Neuronal stem cell (in vitro differentiated cells): ENCODE data around the gene MASP2.

ENCODE experiments used
- DNase-seq: peaks from one replicate; pipeline ENCODE4 v3.0.0-alpha.2; 2013; ENCODE audit warnings: low spot score
- H2AFZ ChIP-seq: one replicate; pipeline ENCODE4 v1.6.1; 2013; ENCODE audit warnings: mild to moderate bottlenecking, low read length, inconsistent platforms
- H2AK5ac ChIP-seq: 2 replicates; pipeline ENCODE4 v1.6.1; 2013; ENCODE audit warnings: low read depth, mild to moderate bottlenecking, inconsistent platforms, low read length, moderate library complexity, mixed read lengths
- H2BK120ac ChIP-seq: 2 replicates; pipeline ENCODE4 v1.6.1; 2013; ENCODE audit warnings: low read depth, mild to moderate bottlenecking, inconsistent platforms, low read length, moderate library complexity, mixed read lengths
- H2BK12ac ChIP-seq: one replicate; pipeline ENCODE4 v1.6.1; 2013; ENCODE audit warnings: low read length, inconsistent platforms
- H2BK15ac ChIP-seq: 2 replicates; pipeline ENCODE4 v1.6.1; 2013; ENCODE audit warnings: mild to moderate bottlenecking, low read length, inconsistent platforms, mixed read lengths
- H2BK5ac ChIP-seq: one replicate; pipeline ENCODE4 v1.6.1; 2013; ENCODE audit warnings: inconsistent platforms, mild to moderate bottlenecking, low read length, moderate library complexity
- H3K14ac ChIP-seq: one replicate; pipeline ENCODE4 v1.6.1; 2013; ENCODE audit warnings: low read length, inconsistent platforms
- H3K18ac ChIP-seq: 2 replicates; pipeline ENCODE4 v1.6.1; 2013; ENCODE audit warnings: low read length, inconsistent platforms
- H3K23ac ChIP-seq: 2 replicates; pipeline ENCODE4 v1.6.1; 2013; ENCODE audit warnings: low read depth, mild to moderate bottlenecking, mixed read lengths, low read length, inconsistent platforms; ENCODE audit not compliant: poor library complexity
- H3K27ac ChIP-seq: replicated peaks from 3 replicates; pipeline ENCODE4 v1.5.1; 2013; ENCODE audit warnings: low read length, inconsistent platforms
- H3K27me3 ChIP-seq, 3 experiments: 2 replicates each; pipeline ENCODE4 v1.6.1; 2013; ENCODE audit warnings: low read length in 3 of 3, mild to moderate bottlenecking in 2 of 3, inconsistent platforms in 1 of 3, low read depth in 1 of 3, mixed read lengths in 1 of 3, moderate library complexity in 1 of 3; ENCODE audit not compliant: control insufficient read depth in 3 of 3, insufficient read depth in 3 of 3
- H3K36me3 ChIP-seq, 2 donors: replicated peaks in 1 of 2; 2 replicates each; pipeline ENCODE4 v1.6.1; 2013; ENCODE audit warnings: low read length in 2 of 2; ENCODE audit not compliant: control insufficient read depth in 2 of 2, insufficient read depth in 2 of 2
- H3K4ac ChIP-seq: 2 replicates; pipeline ENCODE4 v1.6.1; 2013; ENCODE audit warnings: inconsistent platforms, mild to moderate bottlenecking, low read length, moderate library complexity
- H3K4me1 ChIP-seq, 2 donors: 1 replicate in 1 of 2; 2 replicates in 1 of 2; pipeline ENCODE4 v1.6.1; 2013; ENCODE audit warnings: low read length in 2 of 2, low read depth in 1 of 2; ENCODE audit not compliant: control insufficient read depth in 2 of 2, insufficient read depth in 1 of 2
- H3K4me2 ChIP-seq: one replicate; pipeline ENCODE4 v1.6.1; 2013; ENCODE audit warnings: mild to moderate bottlenecking, low read length, inconsistent platforms; ENCODE audit not compliant: insufficient read depth, poor library complexity, severe bottlenecking
- H3K4me3 ChIP-seq, 2 donors: 2 replicates each; pipeline ENCODE4 v1.5.1; 2013; ENCODE audit warnings: low read length in 2 of 2, mild to moderate bottlenecking in 2 of 2, inconsistent platforms in 1 of 2, moderate library complexity in 1 of 2
- H3K79me1 ChIP-seq: one replicate; pipeline ENCODE4 v1.6.1; 2013; ENCODE audit warnings: low read depth, mild to moderate bottlenecking, inconsistent platforms, low read length, moderate library complexity
- H3K9ac ChIP-seq: one replicate; pipeline ENCODE4 v1.6.1; 2013; ENCODE audit warnings: mild to moderate bottlenecking, low read depth, low read length, inconsistent platforms; ENCODE audit not compliant: poor library complexity
- H3K9me3 ChIP-seq, 2 donors: replicated peaks in 1 of 2; 2 replicates each; pipeline versions ENCODE3 to v1.6.1; 2013; ENCODE audit warnings: low read length in 2 of 2, mild to moderate bottlenecking in 2 of 2, inconsistent platforms in 1 of 2, low read depth in 1 of 2, mixed read lengths in 1 of 2, moderate library complexity in 1 of 2; ENCODE audit not compliant: control insufficient read depth in 2 of 2, insufficient read depth in 1 of 2
- H4K8ac ChIP-seq: one replicate; pipeline ENCODE4 v1.6.1; 2013; ENCODE audit warnings: low read depth, mild to moderate bottlenecking, inconsistent platforms, low read length, moderate library complexity
- H4K91ac ChIP-seq: one replicate; pipeline ENCODE4 v1.6.1; 2013; ENCODE audit warnings: low read length, low read depth, mild to moderate bottlenecking, inconsistent platforms; ENCODE audit not compliant: poor library complexity
- WGBS, 2 donors: extraction: QIAGEN DNeasy Blood & Tissue Kit; methylation state at CpG; one replicate each; pipeline ENCODE4 v1.1.7; 2013; ENCODE audit warnings: missing lambda C conversion rate in 2 of 2, mixed read lengths in 1 of 2; ENCODE audit not compliant: insufficient read length in 2 of 2, insufficient replicate concordance in 1 of 2; ENCODE audit errors: extremely low coverage in 2 of 2; 5-methylcytosine and 5-hydroxymethylcytosine counted together

MASP2 gene

GRCh38 chr1:11059968-11060830, 13.2 kb upstream of the MASP2 start, which contains the start of gene SRM:
Gene SRM (minus strand): TSS chr1:11060018. CDS start chr1:11059943, 75 bp downstream.
- Histone ChIP-seq H3K18ac (peak within 1 kb of the TSS; percentile 97), H2AK5ac (peak within 1 kb of the TSS; percentile 87), H3K4me3 (peak within 1 kb of the TSS; percentile 93 to 99), H3K27ac (peak within 1 kb of the TSS; percentile 30), H3K36me3 (peaks cover 13 to 59% of the 10 kb centered on the region in 2 donors), H4K8ac (peak within 1 kb of the TSS; percentile 57), H3K9me3 (peaks cover 0 to 4% of the 10 kb centered on the region in 2 donors), H2BK5ac (peak within 1 kb of the TSS; percentile 29), H2AFZ (peak within 1 kb of the TSS; percentile 96), H2BK120ac (no peak within 1 kb of the TSS), H3K27me3 (no peaks in the 10 kb centered on the region), H3K4me1 (peaks cover 10 to 12% of the 10 kb centered on the region in 2 donors), H2BK15ac (no peak within 1 kb of the TSS), H3K4me2 (peak within 1 kb of the TSS; percentile 98), H2BK12ac (no peak within 1 kb of the TSS), H3K9ac (peak within 1 kb of the TSS; percentile 91), H3K14ac (peak within 1 kb of the TSS; percentile 86), H3K79me1 (peaks cover 4% of the 10 kb centered on the region), H4K91ac (peak within 1 kb of the TSS; percentile 90), H3K23ac (peak within 1 kb of the TSS; percentile 99), H3K4ac (peak within 1 kb of the TSS; percentile 56)
- DNase-seq = peak; percentile 90
- WGBS, 2 donors = no CpG with 5 or more reads among the region's 83 CpGs

- WGBS, 2 donors = no CpG with 5 or more reads among the region's 72 CpGs
- DNase-seq = no peak
- Histone ChIP-seq H2BK12ac (no peak overlapping the region), H3K79me1 (peaks cover 4% of the 10 kb centered on the region), H3K9me3 (no peaks in the 10 kb centered on the region), H2BK120ac (no peak overlapping the region), H3K18ac (peak overlapping the region; percentile 97), H3K36me3 (peaks cover 10 to 60% of the 10 kb centered on the region in 2 donors), H2BK15ac (no peak overlapping the region), H2AFZ (peak overlapping the region; percentile 93), H3K4ac (peak overlapping the region; percentile 56), H3K4me3 (peak overlapping the region; percentile 93 to 99), H4K91ac (peak overlapping the region; percentile 90), H2AK5ac (peak overlapping the region; percentile 87), H3K27me3 (no peaks in the 10 kb centered on the region), H3K4me2 (peak overlapping the region; percentile 98), H3K9ac (peak overlapping the region; percentile 91), H3K14ac (peak overlapping the region; percentile 86), H3K4me1 (peaks cover 10 to 12% of the 10 kb centered on the region in 2 donors), H2BK5ac (peak overlapping the region; percentile 29), H4K8ac (peak overlapping the region; percentile 57), H3K27ac (no peak overlapping the region), H3K23ac (peak overlapping the region; percentile 82)
These were observed 12.3 kb upstream of the MASP2 start for GRCh38 chr1:11059155-11059967.

GRCh38 chr1:11058595-11059154, 11.6 kb upstream of the MASP2 start:
- Histone ChIP-seq H3K36me3 (peaks cover 10 to 60% of the 10 kb centered on the region in 2 donors), H2AK5ac (no peak overlapping the region), H3K23ac (peak overlapping the region; percentile 82), H3K27me3 (no peaks in the 10 kb centered on the region), H3K4me2 (peak overlapping the region; percentile 98), H3K14ac (no peak overlapping the region), H2BK15ac (no peak overlapping the region), H3K79me1 (peaks cover 4% of the 10 kb centered on the region), H3K4me1 (peaks cover 10 to 12% of the 10 kb centered on the region in 2 donors), H2BK12ac (no peak overlapping the region), H3K4ac (no peak overlapping the region), H2BK120ac (no peak overlapping the region), H4K8ac (no peak overlapping the region), H2BK5ac (no peak overlapping the region), H3K9ac (peak overlapping the region; percentile 91), H3K27ac (no peak overlapping the region), H4K91ac (no peak overlapping the region), H2AFZ (no peak overlapping the region), H3K9me3 (no peaks in the 10 kb centered on the region), H3K18ac (peak overlapping the region; percentile 40), H3K4me3 (peak overlapping the region; percentile 93 to 99)
- DNase-seq = no peak
- WGBS, 2 donors = no CpG with 5 or more reads among the region's 28 CpGs
